ENCODE results near the gene SLC7A14. TPM values are rescaled to one million over a fixed set of nuclear protein-coding genes. Genes with fewer than 3 reads are reported as not detected.

SLC7A14 gene
- total and polyA plus RNA-seq, 2 of the 13 experiments (the other 11 are each of a cell fraction or from before 2014, with no cell fraction given), result not detected

GRCh38 chr3:170431054-170431453, 154.8 kb downstream of the SLC7A14 start:
- TF ChIP-seq ZFY (CRISPR knock-in tag; IDR thresholded peaks at IDR 0.05) (no peak), RCOR2 (CRISPR knock-in tag; IDR thresholded peaks at IDR 0.05) (no peak), MEIS1 (CRISPR knock-in tag; IDR thresholded peaks at IDR 0.05; ENCODE audit: borderline replicate concordance) (no peak), CAMTA2 (CRISPR knock-in tag; IDR thresholded peaks at IDR 0.05; ENCODE audit: borderline replicate concordance) (no peak), PAWR (CRISPR knock-in tag; IDR thresholded peaks at IDR 0.05; ENCODE audit: borderline replicate concordance) (no peak), AFF4 (CRISPR knock-in tag; IDR thresholded peaks at IDR 0.05) (no peak), ZMYM4 (CRISPR knock-in tag; IDR thresholded peaks at IDR 0.05) (no peak), NAIF1 (CRISPR knock-in tag; IDR thresholded peaks at IDR 0.05; ENCODE audit: borderline replicate concordance) (no peak), ZNF7 (CRISPR knock-in tag; IDR thresholded peaks at IDR 0.05) (no peak), ZNF12 (CRISPR knock-in tag; IDR thresholded peaks at IDR 0.05) (no peak)
- no peak overlapping the region for H3K4me2 ChIP-seq (ENCODE audit: low read depth, low read length)
- CTCF ChIA-PET (ENCODE audit: low intra/inter-chr PET ratio, low total read pairs), result no interaction called here
- no peaks in the 10 kb centered on the region for H3K9me3 ChIP-seq (ENCODE audit: low read length)
- H3K27me3 ChIP-seq (ENCODE audit: control insufficient read depth in 1 of 2, insufficient read depth in 2 of 2, low read length in 2 of 2), result no peaks in the 10 kb centered on the region
- H3K36me3 ChIP-seq (replicated peaks in 1 of 2; ENCODE audit: control insufficient read depth in 1 of 2, insufficient read depth in 2 of 2, low read length in 2 of 2), result no peaks in the 10 kb centered on the region; a peak in 1 of 5 replicates
- 91% methylated on average over 3 of the region's 3 CpGs for WGBS (ENCODE audit: low lambda C conversion rate)
- no peak overlapping the region for H3K27ac ChIP-seq (ENCODE audit: extremely low read length, insufficient read depth, low read length)
- no peaks in the 10 kb centered on the region for H3K79me2 ChIP-seq (ENCODE audit: insufficient read depth, low read length)
- no TSS peak for BruUV-seq (replicated peaks)
- no peak overlapping the region for H2AFZ ChIP-seq (ENCODE audit: low read length)
- DNase-seq (ENCODE audit: low spot score) (no peak), ATAC-seq (no peak), FAIRE-seq (no peak)
- H3K9ac ChIP-seq (ENCODE audit: insufficient read depth, low read depth, low read length), result no peak overlapping the region
- in situ Hi-C loops (cut with HindIII; ENCODE audit: extremely low pct_ligation_motif_present, low pct_unique_long_range_greater_than_20kb), result no loop called here
- no peak overlapping the region for H3K4me3 ChIP-seq (replicated peaks in 1 of 3; ENCODE audit: insufficient read depth in 1 of 3, low read depth in 2 of 3, low read length in 3 of 3)
- intact Hi-C loops (cut with micrococcal nuclease; ENCODE audit: unreplicated experiment), result no loop called here
- POLR2A ChIA-PET, result no interaction called here
- H3K4me1 ChIP-seq (ENCODE audit: insufficient read depth, low read length), result peaks cover 41% of the 10 kb centered on the region
- H4K20me1 ChIP-seq (ENCODE audit: insufficient read depth, low read length), result no peaks in the 10 kb centered on the region
